Natural killer cell (primary cell): ENCODE data around the gene BNC2. TPM values are rescaled to one million over a fixed set of nuclear protein-coding genes. Genes with fewer than 3 reads are reported as not detected.

Experiments
- ATAC-seq, 3 donors: fragments of 150-1000 bp in 2 of 3; fragments of 200-7000 bp in 1 of 3; cut with Tn5 transposase; 1 replicate in 1 of 3; 2 replicates in 2 of 3; pipeline ENCODE4 v1.10.0; 2021; ENCODE audit warnings: mild to moderate bottlenecking in 2 of 3, moderate library complexity in 2 of 3
- DNase-seq, 2 donors: peaks; one replicate each; pipeline versions ENCODE4 v3.0.0 to v3.0.0-alpha.2; 2013 to 2021; ENCODE audit warnings: mixed read lengths in 1 of 2
- H3K27ac ChIP-seq: one replicate; pipeline ENCODE4 v1.5.1; 2013; ENCODE audit warnings: mild to moderate bottlenecking, low read length
- H3K27me3 ChIP-seq: one replicate; pipeline ENCODE4 v1.6.1; 2013; ENCODE audit warnings: low read length; ENCODE audit not compliant: control insufficient read depth, insufficient read depth
- H3K36me3 ChIP-seq: one replicate; pipeline ENCODE4 v1.6.1; 2013; ENCODE audit warnings: low read length; ENCODE audit not compliant: control insufficient read depth, insufficient read depth
- H3K4me1 ChIP-seq: one replicate; pipeline ENCODE4 v1.6.1; 2013; ENCODE audit warnings: low read length; ENCODE audit not compliant: control insufficient read depth, insufficient read depth
- H3K4me3 ChIP-seq: one replicate; pipeline ENCODE4 v1.5.1; 2013; ENCODE audit warnings: low read length
- H3K9me3 ChIP-seq: one replicate; pipeline ENCODE4 v1.6.1; 2013; ENCODE audit warnings: low read length; ENCODE audit not compliant: control insufficient read depth, insufficient read depth
- H3K27ac Mint-ChIP-seq, 2 donors: one replicate each; pipeline ENCODE4 v1.8.0; 2022; ENCODE audit warnings: mild to moderate bottlenecking in 2 of 2, mixed read lengths in 2 of 2, moderate library complexity in 1 of 2
- H3K27me3 Mint-ChIP-seq, 2 donors: one replicate each; pipeline ENCODE4 v1.8.0; 2022; ENCODE audit warnings: low read depth in 2 of 2, mixed read lengths in 2 of 2
- H3K36me3 Mint-ChIP-seq: one replicate; pipeline ENCODE4 v1.8.0; 2022; ENCODE audit warnings: mixed read lengths
- H3K4me1 Mint-ChIP-seq, 2 donors: one replicate each; pipeline ENCODE4 v1.8.0; 2022; ENCODE audit warnings: mixed read lengths in 2 of 2
- H3K4me3 Mint-ChIP-seq: one replicate; pipeline ENCODE4 v1.8.0; 2022; ENCODE audit warnings: mild to moderate bottlenecking, moderate library complexity, mixed read lengths
- H3K9me3 Mint-ChIP-seq, 2 donors: one replicate each; pipeline ENCODE4 v1.8.0; 2022; ENCODE audit warnings: mixed read lengths in 2 of 2
- CTCF ChIP-seq: fragments of 200-600 bp; IDR thresholded peaks from one replicate; pipeline ENCODE4 v1.8.0; 2022; ENCODE audit warnings: antibody characterized with exemption
- WGBS: methylation state at CpG from one replicate; pipeline ENCODE4 v1.1.7; 2013; ENCODE audit warnings: missing lambda C conversion rate; ENCODE audit not compliant: insufficient coverage; 5-methylcytosine and 5-hydroxymethylcytosine counted together
- intact Hi-C: fragments of 100-400 bp; cut with micrococcal nuclease; formaldehyde crosslinking; loops from one replicate; pipeline ENCODE4 v1.14.2; 2022
- total RNA-seq, 4 donors: library from RNA; stranded (reverse); fragments of 120-200 nt in 1 of 4; gene quantifications; one replicate each; pipeline versions ENCODE4 v1.2.3 to v1.2.4, GENCODE V29; 2013 to 2022

The BNC2 gene
- total RNA-seq, 3 donors from 2014 or later (not counting 1 experiment from before 2014, with no cell fraction given), result 36.9 to 84.2 (median 66.5) TPM

DNA sequence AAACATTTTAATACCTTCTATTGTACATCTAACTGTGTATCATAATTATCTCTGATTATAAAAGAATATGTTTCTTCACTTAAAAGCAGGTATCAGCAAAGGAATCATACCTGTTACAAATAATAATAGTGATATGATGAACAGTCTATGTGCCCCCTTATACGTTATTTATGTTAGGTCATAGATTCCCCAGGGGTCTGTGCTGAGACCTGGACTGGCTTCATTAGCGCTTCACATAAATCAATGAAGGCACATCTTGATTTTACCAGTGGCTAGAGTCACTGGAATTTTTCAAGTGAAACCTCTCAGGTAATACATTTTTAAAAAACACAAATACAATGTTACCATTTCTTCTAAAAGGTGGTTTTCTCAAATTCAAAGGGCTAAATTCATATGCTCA lies 275.2 kb downstream of the BNC2 start:
- no peak for TF ChIP-seq CTCF
- H3K27ac ChIP-seq, result no peak overlapping the region
- Mint-ChIP-seq H3K27me3 (no peaks in the 10 kb centered on the region), H3K4me3 (no peak overlapping the region), H3K36me3 (no peaks in the 10 kb centered on the region), H3K4me1 (peaks cover 4 to 15% of the 10 kb centered on the region in 2 donors), H3K27ac (no peak overlapping the region), H3K9me3 (no peaks in the 10 kb centered on the region)
- WGBS, result 94% methylated on average over 2 of the region's 2 CpGs
- intact Hi-C loops, result no loop called here
- H3K9me3 ChIP-seq, result no peaks in the 10 kb centered on the region
- no peaks in the 10 kb centered on the region for H3K4me1 ChIP-seq
- no peak for DNase-seq
- no peaks in the 10 kb centered on the region for H3K36me3 ChIP-seq
- no peak for ATAC-seq
- no peak overlapping the region for H3K4me3 ChIP-seq
- no peaks in the 10 kb centered on the region for H3K27me3 ChIP-seq

DNA sequence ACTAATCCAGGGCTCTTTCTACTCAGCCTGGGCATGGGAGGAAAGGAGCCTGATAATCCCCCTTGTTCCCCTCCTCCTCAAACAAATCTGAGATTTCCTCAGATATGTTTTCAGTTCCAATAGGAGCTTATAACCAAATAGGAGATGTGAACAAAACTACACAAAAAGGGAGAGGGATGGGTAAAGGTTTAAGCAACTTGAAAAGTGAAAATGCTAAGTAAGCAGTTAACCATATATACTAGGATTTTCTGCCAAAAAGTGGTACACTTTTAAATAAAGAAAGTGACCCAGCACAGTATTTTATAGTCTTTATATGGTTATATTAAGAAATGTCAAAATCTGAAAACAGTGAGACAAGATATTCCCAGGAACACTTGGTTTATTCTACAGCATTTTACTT lies 275.7 kb downstream of the BNC2 start:
- intact Hi-C loops, result no loop called here
- no peaks in the 10 kb centered on the region for H3K4me1 ChIP-seq
- H3K27me3 ChIP-seq, result no peaks in the 10 kb centered on the region
- no peak overlapping the region for H3K4me3 ChIP-seq
- Mint-ChIP-seq H3K9me3 (no peaks in the 10 kb centered on the region), H3K27me3 (no peaks in the 10 kb centered on the region), H3K4me3 (no peak overlapping the region), H3K4me1 (peaks cover 4 to 15% of the 10 kb centered on the region in 2 donors), H3K36me3 (no peaks in the 10 kb centered on the region), H3K27ac (no peak overlapping the region)
- ATAC-seq (no peak), DNase-seq (no peak)
- H3K9me3 ChIP-seq, result no peaks in the 10 kb centered on the region
- no peaks in the 10 kb centered on the region for H3K36me3 ChIP-seq
- no peak overlapping the region for H3K27ac ChIP-seq
- no peak for TF ChIP-seq CTCF

- no peaks in the 10 kb centered on the region for H3K9me3 Mint-ChIP-seq
These were observed 276.7 kb downstream of the BNC2 start for GRCh38 chr9:16593746-16594145.

More at GRCh38 chr9:16593746-16594145, 276.7 kb downstream of the BNC2 start:
- H3K9me3 ChIP-seq, result no peaks in the 10 kb centered on the region
- DNase-seq (no peak), ATAC-seq (no peak)
- no CpG with 5 or more reads among the region's 1 CpG for WGBS
- H3K36me3 Mint-ChIP-seq, result no peaks in the 10 kb centered on the region
- H3K4me1 ChIP-seq, result no peaks in the 10 kb centered on the region
- H3K27me3 Mint-ChIP-seq, result no peaks in the 10 kb centered on the region
- no peak overlapping the region for H3K27ac ChIP-seq
- no peak for TF ChIP-seq CTCF
- no peak overlapping the region for H3K27ac Mint-ChIP-seq
- intact Hi-C loops, result no loop called here
- H3K4me3 ChIP-seq, result no peak overlapping the region
- H3K4me1 Mint-ChIP-seq, result peaks cover 0 to 9% of the 10 kb centered on the region in 2 donors
- H3K27me3 ChIP-seq, result no peaks in the 10 kb centered on the region
- H3K36me3 ChIP-seq, result no peaks in the 10 kb centered on the region
- no peak overlapping the region for H3K4me3 Mint-ChIP-seq
